HepG2 (cell line): ENCODE measurements around the gene CCL23. TPM values are rescaled to one million over a fixed set of nuclear protein-coding genes. Genes with fewer than 3 reads are reported as not detected.

Source experiments
- AGO2 ChIP-seq: fragments of 200-400 bp; formaldehyde crosslinking; optimal IDR thresholded peaks from 2 replicates; pipeline ENCODE3; 2017; ENCODE audit warnings: mild to moderate bottlenecking, low read depth, low read length, moderate library complexity
- CBX5 ChIP-seq: sonication (generic); formaldehyde crosslinking; IDR thresholded peaks from 2 replicates; pipeline ENCODE4 v1.4.0; 2020; ENCODE audit warnings: missing genetic modification reagents, borderline replicate concordance
- E2F2 ChIP-seq: sonication (generic); formaldehyde crosslinking; IDR thresholded peaks from 2 replicates; pipeline ENCODE4 v1.4.0; 2020; ENCODE audit warnings: missing genetic modification reagents, borderline replicate concordance
- ISX ChIP-seq: sonication (generic); formaldehyde crosslinking; conservative IDR thresholded peaks from 2 replicates; pipeline ENCODE4 v1.5.0; 2020; ENCODE audit warnings: missing genetic modification reagents
- KLF11 ChIP-seq: IDR thresholded peaks from 2 replicates; pipeline ENCODE4 v1.6.1; 2016; ENCODE audit warnings: missing compliant biosample characterization
- MYNN ChIP-seq: sonication (generic); formaldehyde crosslinking; IDR thresholded peaks from 2 replicates; pipeline ENCODE4 v1.4.0; 2020; ENCODE audit warnings: mild to moderate bottlenecking, low read depth, missing genetic modification reagents
- NFATC3 ChIP-seq: sonication (generic); formaldehyde crosslinking; IDR thresholded peaks from 2 replicates; pipeline ENCODE4 v1.5.1; 2020; ENCODE audit warnings: mild to moderate bottlenecking, missing genetic modification reagents
- NKX3-1 ChIP-seq: sonication (generic); formaldehyde crosslinking; IDR thresholded peaks from 2 replicates; pipeline ENCODE4 v1.5.0; 2020; ENCODE audit warnings: missing genetic modification reagents
- PTBP1 ChIP-seq: fragments of 200-400 bp; formaldehyde crosslinking; IDR thresholded peaks from 2 replicates; pipeline ENCODE4 v1.6.1; 2018; ENCODE audit warnings: low read length, low read depth; ENCODE audit not compliant: poor library complexity, severe bottlenecking
- SP5 ChIP-seq: IDR thresholded peaks from 2 replicates; pipeline ENCODE4 v1.6.1; 2016; ENCODE audit warnings: low read depth, borderline replicate concordance
- TCF7 ChIP-seq: sonication (generic); IDR thresholded peaks from 2 replicates; pipeline ENCODE4 v1.6.1; 2016; ENCODE audit warnings: antibody characterized with exemption, low read depth
- ZFP90 ChIP-seq: sonication (generic); formaldehyde crosslinking; IDR thresholded peaks from 2 replicates; pipeline ENCODE4 v1.8.0; 2022; ENCODE audit warnings: missing genetic modification reagents, mild to moderate bottlenecking, inconsistent platforms, borderline replicate concordance
- ZMYM2 ChIP-seq: sonication (generic); formaldehyde crosslinking; IDR thresholded peaks from 2 replicates; pipeline ENCODE4 v1.8.0; 2022; ENCODE audit warnings: mild to moderate bottlenecking, missing genetic modification reagents
- ZMYM4 ChIP-seq: sonication (generic); formaldehyde crosslinking; IDR thresholded peaks from 2 replicates; pipeline ENCODE4 v1.8.1; 2023; ENCODE audit warnings: mild to moderate bottlenecking, missing genetic modification reagents
- ZNF274 ChIP-seq: sonication (generic); formaldehyde crosslinking; IDR thresholded peaks from 2 replicates; pipeline ENCODE4 v1.5.1; 2020; ENCODE audit warnings: mild to moderate bottlenecking, missing genetic modification reagents
- ZNF558 ChIP-seq: sonication (generic); formaldehyde crosslinking; IDR thresholded peaks from 2 replicates; pipeline ENCODE4 v1.9.0; 2022; ENCODE audit warnings: mild to moderate bottlenecking, missing genetic modification reagents, borderline replicate concordance
- ZNF562 ChIP-seq: sonication (generic); formaldehyde crosslinking; IDR thresholded peaks from 2 replicates; pipeline ENCODE4 v1.8.0; 2022; ENCODE audit warnings: missing genetic modification reagents, borderline replicate concordance
- ZNF607 ChIP-seq: sonication (generic); formaldehyde crosslinking; IDR thresholded peaks from 2 replicates; pipeline ENCODE4 v1.5.1; 2020; ENCODE audit warnings: missing genetic modification reagents, mild to moderate bottlenecking, borderline replicate concordance
- ZNF691 ChIP-seq: sonication (generic); formaldehyde crosslinking; IDR thresholded peaks from 2 replicates; pipeline ENCODE4 v1.4.0; 2020; ENCODE audit warnings: missing genetic modification reagents, low read depth, mild to moderate bottlenecking, borderline replicate concordance
- ZNF724P ChIP-seq: sonication (generic); formaldehyde crosslinking; IDR thresholded peaks from 2 replicates; pipeline ENCODE4 v1.8.0; 2022; ENCODE audit warnings: missing genetic modification reagents, borderline replicate concordance
- ZNF747 ChIP-seq: sonication (generic); formaldehyde crosslinking; IDR thresholded peaks from 2 replicates; pipeline ENCODE4 v1.8.1; 2023; ENCODE audit warnings: missing genetic modification reagents, mild to moderate bottlenecking, borderline replicate concordance
- ZZZ3 ChIP-seq: sonication (generic); formaldehyde crosslinking; IDR thresholded peaks from 2 replicates; pipeline ENCODE4 v1.4.0; 2020; ENCODE audit warnings: missing genetic modification reagents, mild to moderate bottlenecking, borderline replicate concordance
- polyA plus RNA-seq, 8 experiments: library from polyadenylated mRNA; depleted of rRNA in 3 of 8; stranded (reverse) in 7 of 8; unstranded in 1 of 8; fragments of >200 nt; fragmentation: Illumina TruSeq in 4 of 8; extraction: Trizol in 4 of 8; gene quantifications; 2 replicates each; pipeline versions ENCODE4 v1.2.1 to v1.2.3, GENCODE V29; 2011 to 2016; ENCODE audit warnings: low read depth in 4 of 8, missing spikeins in 1 of 8, mixed read lengths in 1 of 8; ENCODE audit not compliant: insufficient read depth in 1 of 8
- total RNA-seq, 5 experiments: library from RNA; depleted of rRNA; stranded (reverse); fragments of >200 nt; fragmentation: Illumina TruSeq; extraction: Trizol; gene quantifications; 2 replicates each; pipeline ENCODE4 v1.2.3, GENCODE V29; 2016; ENCODE audit warnings: low read depth in 1 of 5
- TF ChIP-seq, protein P1 (sequence below): sonication (generic); formaldehyde crosslinking; conservative IDR thresholded peaks from 2 replicates; pipeline ENCODE4 v1.5.0; 2020; ENCODE audit warnings: missing genetic modification reagents
- TF ChIP-seq, protein P2 (sequence below): sonication (generic); formaldehyde crosslinking; IDR thresholded peaks from 2 replicates; pipeline ENCODE4 v1.8.1; 2023; ENCODE audit warnings: mild to moderate bottlenecking, inconsistent platforms, moderate library complexity, missing genetic modification reagents, borderline replicate concordance

CCL23 gene
- total and polyA plus RNA-seq, 2 of the 13 experiments (the other 11 are each of a cell fraction or from before 2014, with no cell fraction given): not detected

GRCh38 chr17:35973333-35974260 lies 44.2 kb downstream of the CCL23 start (continued):
- TF ChIP-seq, protein P1, sequence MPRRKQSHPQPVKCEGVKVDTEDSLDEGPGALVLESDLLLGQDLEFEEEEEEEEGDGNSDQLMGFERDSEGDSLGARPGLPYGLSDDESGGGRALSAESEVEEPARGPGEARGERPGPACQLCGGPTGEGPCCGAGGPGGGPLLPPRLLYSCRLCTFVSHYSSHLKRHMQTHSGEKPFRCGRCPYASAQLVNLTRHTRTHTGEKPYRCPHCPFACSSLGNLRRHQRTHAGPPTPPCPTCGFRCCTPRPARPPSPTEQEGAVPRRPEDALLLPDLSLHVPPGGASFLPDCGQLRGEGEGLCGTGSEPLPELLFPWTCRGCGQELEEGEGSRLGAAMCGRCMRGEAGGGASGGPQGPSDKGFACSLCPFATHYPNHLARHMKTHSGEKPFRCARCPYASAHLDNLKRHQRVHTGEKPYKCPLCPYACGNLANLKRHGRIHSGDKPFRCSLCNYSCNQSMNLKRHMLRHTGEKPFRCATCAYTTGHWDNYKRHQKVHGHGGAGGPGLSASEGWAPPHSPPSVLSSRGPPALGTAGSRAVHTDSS (CRISPR knock-in tag): no peak
- TF ChIP-seq, protein P2, sequence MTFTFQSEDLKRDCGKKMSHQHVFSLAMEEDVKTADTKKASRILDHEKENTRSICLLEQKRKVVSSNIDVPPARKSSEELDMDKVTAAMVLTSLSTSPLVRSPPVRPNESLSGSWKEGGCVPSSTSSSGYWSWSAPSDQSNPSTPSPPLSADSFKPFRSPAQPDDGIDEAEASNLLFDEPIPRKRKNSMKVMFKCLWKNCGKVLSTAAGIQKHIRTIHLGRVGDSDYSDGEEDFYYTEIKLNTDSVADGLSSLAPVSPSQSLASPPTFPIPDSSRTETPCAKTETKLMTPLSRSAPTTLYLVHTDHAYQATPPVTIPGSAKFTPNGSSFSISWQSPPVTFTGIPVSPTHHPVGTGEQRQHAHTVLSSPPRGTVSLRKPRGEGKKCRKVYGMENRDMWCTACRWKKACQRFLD (CRISPR knock-in tag): no peak
- TF ChIP-seq ZNF274 (CRISPR knock-in tag) (no peak), ZNF691 (CRISPR knock-in tag) (peak; percentile 67; the same call in 1 of the 2 replicates), TCF7 (peak; percentile 94), ZMYM4 (CRISPR knock-in tag) (peak; percentile 85), NKX3-1 (CRISPR knock-in tag) (no peak), E2F2 (CRISPR knock-in tag) (no peak), ZNF607 (no peak), ZMYM2 (CRISPR knock-in tag) (peak; percentile 86), ISX (CRISPR knock-in tag) (no peak), AGO2 (no peak), SP5 (CRISPR knock-in tag) (peak; percentile 96), ZZZ3 (CRISPR knock-in tag) (no peak), CBX5 (CRISPR knock-in tag) (peak; percentile 89; the same call in 1 of the 2 replicates), MYNN (CRISPR knock-in tag) (no peak), NFATC3 (CRISPR knock-in tag) (no peak), ZFP90 (no peak), KLF11 (no peak), ZNF747 (CRISPR knock-in tag) (peak; percentile 20), ZNF562 (no peak), PTBP1 (no peak), ZNF558 (CRISPR knock-in tag) (no peak), ZNF724P (CRISPR knock-in tag) (peak; percentile 73; the same call in 1 of the 2 replicates)
